ENCODE measurements around the gene TMEM183A.

TMEM183A gene

GRCh38 chr1:203048086-203048485 is 40.9 kb downstream of the TMEM183A start:
- no peak for DNase-seq

GRCh38 chr1:203048555-203049051 is 41.4 kb downstream of the TMEM183A start:
- no peak for DNase-seq

GRCh38 chr1:203049077-203049476 is 41.9 kb downstream of the TMEM183A start:
- no peak for DNase-seq

- no peak for DNase-seq
These were observed 42.5 kb downstream of the TMEM183A start for GRCh38 chr1:203049576-203050180.

- no peak for DNase-seq
These were observed 43.7 kb downstream of the TMEM183A start for GRCh38 chr1:203050826-203051225.

- DNase-seq = no peak
These were observed 44.7 kb downstream of the TMEM183A start for GRCh38 chr1:203051841-203052324.

- DNase-seq = no peak
These were observed 45.4 kb downstream of the TMEM183A start for GRCh38 chr1:203052601-203053000.

GRCh38 chr1:203054184-203054583 is 47.0 kb downstream of the TMEM183A start:
- no peak for DNase-seq

GRCh38 chr1:203054642-203055041 is 47.5 kb downstream of the TMEM183A start:
- DNase-seq = no peak

GRCh38 chr1:203055161-203055799 is 48.1 kb downstream of the TMEM183A start:
- no peak for DNase-seq

GRCh38 chr1:203056012-203056411 is 48.8 kb downstream of the TMEM183A start:
- DNase-seq = no peak

GRCh38 chr1:203056516-203056915 is 49.3 kb downstream of the TMEM183A start:
- no peak for DNase-seq

- DNase-seq = no peak
These were observed 50.9 kb downstream of the TMEM183A start for GRCh38 chr1:203057911-203058675.

- no peak for DNase-seq
These were observed 51.4 kb downstream of the TMEM183A start for GRCh38 chr1:203058676-203058935.

- no peak for DNase-seq
These were observed 52.3 kb downstream of the TMEM183A start for GRCh38 chr1:203059485-203059884.

- no peak for DNase-seq
These were observed 52.9 kb downstream of the TMEM183A start for GRCh38 chr1:203060115-203060514.

- DNase-seq = no peak
These were observed 56.1 kb downstream of the TMEM183A start for GRCh38 chr1:203063287-203063686.

- no peak for DNase-seq
These were observed 58.0 kb downstream of the TMEM183A start for GRCh38 chr1:203065191-203065590.

GRCh38 chr1:203065986-203066385 is 58.8 kb downstream of the TMEM183A start:
- DNase-seq = no peak

- DNase-seq = no peak
These were observed 59.8 kb downstream of the TMEM183A start for GRCh38 chr1:203066965-203067364.

GRCh38 chr1:203069030-203069747 is 62.0 kb downstream of the TMEM183A start:
- no peak for DNase-seq

- no peak for DNase-seq
These were observed 64.9 kb downstream of the TMEM183A start for GRCh38 chr1:203072002-203072602.

GRCh38 chr1:203072911-203073310 is 65.7 kb downstream of the TMEM183A start:
- no peak for DNase-seq
